ENCODE measurements around the gene NRG2. TPM values are rescaled to one million over a fixed set of nuclear protein-coding genes. Genes with fewer than 3 reads are reported as not detected.

Gene NRG2
- total RNA-seq, 4 donors from 2014 or later, result 0.66 to 4.9 (median 2.5) TPM

GRCh38 chr5:139961435-139962157 lies 81.5 kb downstream of the NRG2 start:
- 55 to 67% methylated on average over 4 of the region's 5 CpGs for WGBS, 2 donors
- Histone ChIP-seq H3K9me3 (no peaks in the 10 kb centered on the region), H3K27me3 (no peaks in the 10 kb centered on the region), H3K36me3 (no peaks in the 10 kb centered on the region), H3K4me3 (no peak overlapping the region), H3K27ac (no peak overlapping the region), H3K4me1 (no peaks in the 10 kb centered on the region)
- no peak for DNase-seq
- intact Hi-C loops (cut with DNase I), result loop anchor here (10.0 kb wide), 1 partner anchor 97 kb away; no protein-coding TSS in a partner anchor
- TF ChIP-seq, protein P1, sequence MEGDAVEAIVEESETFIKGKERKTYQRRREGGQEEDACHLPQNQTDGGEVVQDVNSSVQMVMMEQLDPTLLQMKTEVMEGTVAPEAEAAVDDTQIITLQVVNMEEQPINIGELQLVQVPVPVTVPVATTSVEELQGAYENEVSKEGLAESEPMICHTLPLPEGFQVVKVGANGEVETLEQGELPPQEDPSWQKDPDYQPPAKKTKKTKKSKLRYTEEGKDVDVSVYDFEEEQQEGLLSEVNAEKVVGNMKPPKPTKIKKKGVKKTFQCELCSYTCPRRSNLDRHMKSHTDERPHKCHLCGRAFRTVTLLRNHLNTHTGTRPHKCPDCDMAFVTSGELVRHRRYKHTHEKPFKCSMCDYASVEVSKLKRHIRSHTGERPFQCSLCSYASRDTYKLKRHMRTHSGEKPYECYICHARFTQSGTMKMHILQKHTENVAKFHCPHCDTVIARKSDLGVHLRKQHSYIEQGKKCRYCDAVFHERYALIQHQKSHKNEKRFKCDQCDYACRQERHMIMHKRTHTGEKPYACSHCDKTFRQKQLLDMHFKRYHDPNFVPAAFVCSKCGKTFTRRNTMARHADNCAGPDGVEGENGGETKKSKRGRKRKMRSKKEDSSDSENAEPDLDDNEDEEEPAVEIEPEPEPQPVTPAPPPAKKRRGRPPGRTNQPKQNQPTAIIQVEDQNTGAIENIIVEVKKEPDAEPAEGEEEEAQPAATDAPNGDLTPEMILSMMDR (IDR thresholded peaks at IDR 0.05), result no peak
- no peak for TF ChIP-seq POLR2A (IDR thresholded peaks at IDR 0.05)

DNA sequence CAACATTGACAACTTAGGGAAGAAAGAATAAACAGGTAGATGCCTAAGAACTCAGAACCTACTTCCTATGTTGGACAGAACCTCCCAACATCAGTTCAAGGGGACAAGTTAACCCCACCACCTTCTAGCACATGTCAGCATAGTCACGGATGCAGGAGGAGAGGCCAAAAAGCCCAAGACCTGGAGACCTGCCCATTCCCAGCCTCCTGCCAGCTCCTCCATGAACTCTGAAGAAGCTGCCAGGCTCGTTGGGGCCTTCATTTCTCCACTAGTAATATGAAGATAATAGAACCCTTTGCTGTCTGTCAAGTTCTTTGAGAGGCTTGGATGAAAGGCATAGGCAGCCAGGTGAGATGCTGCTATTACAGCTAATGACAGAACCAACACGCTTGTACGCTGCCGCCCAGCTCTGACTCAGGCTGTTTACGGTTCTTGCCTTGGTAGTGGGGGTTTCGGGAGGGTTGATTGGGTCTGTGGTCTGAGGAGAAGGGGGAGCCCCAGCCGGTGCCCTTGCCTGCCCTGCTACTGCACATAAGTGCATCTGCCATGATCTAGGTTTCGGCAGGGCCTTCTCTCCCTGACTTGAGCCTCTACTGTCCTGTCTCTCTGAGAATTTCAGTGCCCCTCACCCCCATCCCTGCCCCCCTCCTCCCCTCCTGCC lies 82.2 kb downstream of the NRG2 start:
- Histone ChIP-seq H3K27ac (no peak overlapping the region), H3K4me1 (no peaks in the 10 kb centered on the region), H3K36me3 (no peaks in the 10 kb centered on the region), H3K9me3 (no peaks in the 10 kb centered on the region), H3K27me3 (no peaks in the 10 kb centered on the region), H3K4me3 (no peak overlapping the region)
- WGBS, 2 donors, result 51 to 90% methylated on average over 4 to 6 of the region's 9 CpGs
- intact Hi-C loops (cut with DNase I), result loop anchor here (10.0 kb wide), 1 partner anchor 96 kb away; no protein-coding TSS in a partner anchor
- no peak for TF ChIP-seq POLR2A (IDR thresholded peaks at IDR 0.05)
- TF ChIP-seq, protein P1 (IDR thresholded peaks at IDR 0.05), result no peak
- DNase-seq, result no peak

GRCh38 chr5:139958432-139959148 lies 84.5 kb downstream of the NRG2 start:
- Histone ChIP-seq H3K4me3 (no peak overlapping the region), H3K36me3 (no peaks in the 10 kb centered on the region), H3K27me3 (no peaks in the 10 kb centered on the region), H3K4me1 (no peaks in the 10 kb centered on the region), H3K9me3 (no peaks in the 10 kb centered on the region), H3K27ac (no peak overlapping the region)
- no peak for TF ChIP-seq POLR2A (IDR thresholded peaks at IDR 0.05)
- TF ChIP-seq, protein P1 (IDR thresholded peaks at IDR 0.05), result no peak
- WGBS, 2 donors, result 70 to 76% methylated on average over 4 of the region's 4 CpGs
- intact Hi-C loops (cut with DNase I), result no loop called here
- no peak for DNase-seq

DNA sequence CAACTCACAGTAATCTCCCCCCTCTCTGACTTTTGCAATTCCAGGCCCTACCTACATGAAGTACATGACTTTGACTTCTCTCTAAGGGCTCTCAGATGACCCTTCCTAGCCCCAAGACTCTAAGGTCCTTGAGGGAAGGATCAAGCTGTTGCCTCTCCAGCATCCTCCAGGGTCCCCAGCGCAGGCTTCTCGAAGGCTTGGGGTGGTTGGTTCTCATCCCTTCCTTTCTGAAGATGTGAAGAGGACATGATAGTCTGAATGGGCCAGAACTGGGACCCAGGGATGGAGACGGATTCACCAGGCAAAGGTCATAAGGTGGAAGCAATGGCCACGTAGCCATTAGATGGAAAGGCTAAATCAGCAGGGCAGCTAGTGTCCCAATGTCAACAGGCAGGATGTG lies 86.8 kb downstream of the NRG2 start:
- intact Hi-C loops (cut with DNase I), result no loop called here
- H3K36me3 ChIP-seq, result no peaks in the 10 kb centered on the region
- H3K27ac ChIP-seq, result no peak overlapping the region
- H3K27me3 ChIP-seq, result no peaks in the 10 kb centered on the region
- 80 to 83% methylated on average over 1 to 4 of the region's 4 CpGs for WGBS, 2 donors
- TF ChIP-seq, protein P1 (IDR thresholded peaks at IDR 0.05), result no peak
- TF ChIP-seq POLR2A (IDR thresholded peaks at IDR 0.05), result no peak
- H3K9me3 ChIP-seq, result no peaks in the 10 kb centered on the region
- H3K4me3 ChIP-seq, result no peak overlapping the region
- peaks cover 0 to 12% (median 0%) of the 10 kb centered on the region in 3 donors for H3K4me1 ChIP-seq
- DNase-seq, result no peak

All from esophagus squamous epithelium (tissue), 5 donors.